ENCODE measurements around the gene FOXJ2. TPM values are rescaled to one million over a fixed set of nuclear protein-coding genes. Genes with fewer than 3 reads are reported as not detected.
A peak's percentile ranks its signal among the peaks of the same experiment; 100 is the strongest.

The FOXJ2 gene
- total and polyA plus RNA-seq, 10 of the 15 experiments (the other 5 are each of a cell fraction or from before 2014, with no cell fraction given): 1.4 to 9.3 (median 4.8) TPM

GRCh38 chr12:8080120-8080519 is 47.6 kb downstream of the FOXJ2 start:
- DNase-seq (ENCODE audit: low read depth, low spot score) (no peak), FAIRE-seq (no peak), ATAC-seq (no peak)
- Histone ChIP-seq H2AFZ (ENCODE audit: control insufficient read depth, low read depth, low read length) (no peak overlapping the region), H4K20me1 (ENCODE audit: control insufficient read depth, insufficient read depth) (no peaks in the 10 kb centered on the region), H3K27me3 (replicated peaks in 1 of 2; ENCODE audit: control insufficient read depth in 2 of 2, insufficient read depth in 2 of 2, low read length in 1 of 2) (no peaks in the 10 kb centered on the region), H3K4me2 (ENCODE audit: control insufficient read depth, insufficient read depth) (0 out of 2 replicates have a peak overlapping the region, but pooled peaks have one; percentile 36), H3K9me3 (replicated peaks; ENCODE audit: control insufficient read depth, insufficient read depth, low read length) (no peaks in the 10 kb centered on the region), H3K36me3 (ENCODE audit: control insufficient read depth in 2 of 2, insufficient read depth in 2 of 2, low read length in 1 of 2) (no peaks in the 10 kb centered on the region), H3K79me2 (ENCODE audit: control insufficient read depth, insufficient read depth, low read length) (peaks cover 38% of the 10 kb centered on the region), H3K9ac (ENCODE audit: control insufficient read depth, insufficient read depth, low read length) (no peak overlapping the region), H3K4me1 (ENCODE audit: control insufficient read depth, insufficient read depth, low read length) (peaks cover 8% of the 10 kb centered on the region), H3K4me3 (no peak overlapping the region), H3K27ac (ENCODE audit: control insufficient read depth, insufficient read depth) (no peak overlapping the region)
- ChIA-PET RAD21 (ENCODE audit: unreplicated experiment) (no interaction called here), POLR2A (no interaction called here), SMC1A (ENCODE audit: uncharacterized antibody, unreplicated experiment) (interaction anchor here (1.6 to 2.0 kb wide), 2 partner anchors 29 to 147 kb away, joined by 3 to 4 read pairs; no protein-coding TSS in a partner anchor), CTCF (interaction anchor here (1.1 to 7.9 kb wide), 4 partner anchors 9 to 84 kb away, joined by 3 to 115 read pairs (median 4); no protein-coding TSS in a partner anchor)
- TF ChIP-seq SMAD1 (IDR thresholded peaks at IDR 0.05; ENCODE audit: low read depth, partially characterized antibody) (no peak), NR2F1 (conservative IDR thresholded peaks at IDR 0.05) (peak; percentile 19; the same call in 1 of the 2 replicates), MEF2A (IDR thresholded peaks at IDR 0.05; ENCODE audit: insufficient read depth, low read depth, low read length) (no peak), RAD51 (IDR thresholded peaks at IDR 0.05) (peak; percentile 73), ZNF384 (IDR thresholded peaks at IDR 0.05; ENCODE audit: borderline replicate concordance, low read depth, low read length) (peak; percentile 36; the same call in 1 of the 2 replicates), ATF7 (IDR thresholded peaks at IDR 0.05; ENCODE audit: low read depth) (peak; percentile 80)
- intact Hi-C loops (cut with micrococcal nuclease; ENCODE audit: unreplicated experiment) (loop anchor here (5.0 to 10.0 kb wide), 2 partner anchors 43 to 145 kb away; partner anchors contain the start of gene SLC2A3), in situ Hi-C loops (cut with MboI) (no loop called here)
- BruUV-seq (replicated peaks): no TSS peak

DNA sequence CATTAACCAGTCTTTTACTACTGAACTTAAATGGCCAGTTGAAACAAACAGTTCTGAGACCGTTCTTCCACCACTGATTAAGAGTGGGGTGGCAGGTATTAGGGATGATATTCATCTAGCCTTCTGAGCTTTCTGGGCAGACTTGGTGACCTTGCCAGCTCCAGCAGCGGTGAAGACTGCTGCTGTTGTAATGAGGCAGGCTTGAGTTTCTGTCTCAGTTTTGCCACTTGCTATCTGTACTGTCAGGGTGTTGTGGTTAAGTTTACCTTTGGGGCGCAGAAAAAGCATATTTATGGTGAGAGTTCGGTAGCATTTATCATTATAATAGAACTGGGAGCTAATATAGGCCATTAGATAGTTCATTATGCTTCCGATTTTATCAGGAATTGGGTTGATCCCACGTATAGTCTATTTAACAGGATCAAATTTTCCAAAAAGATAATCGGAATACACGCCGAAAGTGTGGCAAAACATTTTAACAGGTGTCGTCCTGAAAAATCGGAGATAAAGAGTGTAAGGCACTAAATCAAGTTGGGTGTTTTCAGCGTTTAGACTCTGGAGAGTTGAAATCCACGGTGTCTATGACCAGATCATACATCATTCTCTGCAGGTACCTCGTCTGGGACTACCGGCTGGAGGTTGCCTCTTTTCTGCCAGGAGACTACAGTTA is 48.9 kb downstream of the FOXJ2 start:
- H3K4me2 ChIP-seq (ENCODE audit: control insufficient read depth, insufficient read depth): peak overlapping the region; percentile 36
- peak; percentile 49 for ATAC-seq
- peak; percentile 68 for FAIRE-seq
- no peaks in the 10 kb centered on the region for H4K20me1 ChIP-seq (ENCODE audit: control insufficient read depth, insufficient read depth)
- H3K4me1 ChIP-seq (ENCODE audit: control insufficient read depth, insufficient read depth, low read length): peaks cover 15% of the 10 kb centered on the region
- H3K9ac ChIP-seq (ENCODE audit: control insufficient read depth, insufficient read depth, low read length): peak overlapping the region; percentile 96
- CTCF ChIA-PET: interaction anchor here (0.5 to 7.9 kb wide), 5 partner anchors 27 to 148 kb away, joined by 3 to 115 read pairs (median 4); no protein-coding TSS in a partner anchor
- H3K9me3 ChIP-seq (replicated peaks; ENCODE audit: control insufficient read depth, insufficient read depth, low read length): no peaks in the 10 kb centered on the region
- SMC1A ChIA-PET (ENCODE audit: uncharacterized antibody, unreplicated experiment): interaction anchor here (1.6 to 2.0 kb wide), 2 partner anchors 28 to 148 kb away, joined by 3 to 4 read pairs; no protein-coding TSS in a partner anchor
- WGBS (ENCODE audit: insufficient coverage, insufficient replicate concordance, low lambda C conversion rate, missing lambda C conversion rate): under 1% methylated on average over 15 of the region's 15 CpGs
- intact Hi-C loops (cut with micrococcal nuclease; ENCODE audit: unreplicated experiment): loop anchor here (5.0 to 10.0 kb wide), 2 partner anchors 44 to 147 kb away; partner anchors contain the start of gene SLC2A3
- no peaks in the 10 kb centered on the region for H3K27me3 ChIP-seq (replicated peaks in 1 of 2; ENCODE audit: control insufficient read depth in 2 of 2, insufficient read depth in 2 of 2, low read length in 1 of 2)
- peak overlapping the region; percentile 93 for H3K4me3 ChIP-seq
- no peaks in the 10 kb centered on the region for H3K36me3 ChIP-seq (ENCODE audit: control insufficient read depth in 2 of 2, insufficient read depth in 2 of 2, low read length in 1 of 2)
- no peak for TF ChIP-seq SMARCA5 (IDR thresholded peaks at IDR 0.05)
- TF ChIP-seq MEF2A (IDR thresholded peaks at IDR 0.05; ENCODE audit: insufficient read depth, low read depth, low read length): no peak
- TF ChIP-seq MTA3 (IDR thresholded peaks at IDR 0.05; ENCODE audit: borderline replicate concordance, low read length): 0 out of 2 replicates have a peak, but pooled peaks have one; percentile 63
- TF ChIP-seq RUNX3 (IDR thresholded peaks at IDR 0.05; ENCODE audit: low read length): peak; percentile 55
- TF ChIP-seq, protein P1, sequence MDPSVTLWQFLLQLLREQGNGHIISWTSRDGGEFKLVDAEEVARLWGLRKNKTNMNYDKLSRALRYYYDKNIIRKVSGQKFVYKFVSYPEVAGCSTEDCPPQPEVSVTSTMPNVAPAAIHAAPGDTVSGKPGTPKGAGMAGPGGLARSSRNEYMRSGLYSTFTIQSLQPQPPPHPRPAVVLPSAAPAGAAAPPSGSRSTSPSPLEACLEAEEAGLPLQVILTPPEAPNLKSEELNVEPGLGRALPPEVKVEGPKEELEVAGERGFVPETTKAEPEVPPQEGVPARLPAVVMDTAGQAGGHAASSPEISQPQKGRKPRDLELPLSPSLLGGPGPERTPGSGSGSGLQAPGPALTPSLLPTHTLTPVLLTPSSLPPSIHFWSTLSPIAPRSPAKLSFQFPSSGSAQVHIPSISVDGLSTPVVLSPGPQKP (IDR thresholded peaks at IDR 0.05; ENCODE audit: low read depth, low read length): no peak
- TF ChIP-seq ZNF207 (IDR thresholded peaks at IDR 0.05; ENCODE audit: borderline replicate concordance): 0 out of 2 replicates have a peak, but pooled peaks have one; percentile 18
- peaks cover 50% of the 10 kb centered on the region for H3K79me2 ChIP-seq (ENCODE audit: control insufficient read depth, insufficient read depth, low read length)
- DNase-seq (ENCODE audit: low read depth, low spot score): no peak
- in situ Hi-C loops (cut with MboI): no loop called here
- peak overlapping the region; percentile 96 for H3K27ac ChIP-seq (ENCODE audit: control insufficient read depth, insufficient read depth)
- RAD21 ChIA-PET (ENCODE audit: unreplicated experiment): no interaction called here
- H2AFZ ChIP-seq (ENCODE audit: control insufficient read depth, low read depth, low read length): peak overlapping the region; percentile 95
- BruUV-seq (replicated peaks): TSS peak; percentile 99
- POLR2A ChIA-PET: interaction anchor here (0.9 kb wide), 1 partner anchor 146 kb away, joined by 3 read pairs; no protein-coding TSS in a partner anchor
